GM12878 (cell line): ENCODE results near the gene BAG3. TPM values are rescaled to one million over a fixed set of nuclear protein-coding genes. Genes with fewer than 3 reads are reported as not detected.

Source experiments
- ATAC-seq: fragments of 200-7000 bp; cut with Tn5 transposase; 3 replicates; pipeline ENCODE4 v1.9.1; 2020; ENCODE audit warnings: mild to moderate bottlenecking, moderate library complexity
- BruUV-seq: library from RNA; stranded (reverse); fragments of 400-500 nt; replicated peaks from 2 replicates; lab custom pipeline; 2021; lab: Mats Ljungman, UMichigan
- CTCF ChIA-PET: fragments of 300-600 bp; sonication (Branson Sonifier 250); formaldehyde crosslinking; extraction: SDS; loops from one replicate; lab custom pipeline; 2021; ENCODE audit warnings: inconsistent platforms; lab: Yijun Ruan, JAX
- POLR2A ChIA-PET: fragments of 350-600 bp; formaldehyde crosslinking; extraction: SDS; loops from one replicate; lab custom pipeline; 2021; ENCODE audit warnings: inconsistent platforms; lab: Charles Lee
- RAD21 ChIA-PET: fragments of 300-600 bp; sonication (Branson Sonifier 250); formaldehyde crosslinking; loops from one replicate; lab custom pipeline; 2023; ENCODE audit warnings: antibody characterized with exemption; ENCODE audit not compliant: unreplicated experiment; lab: Charles Lee
- SMC1A ChIA-PET: fragments of 300-600 bp; sonication (Branson Sonifier 250); formaldehyde crosslinking; loops from one replicate; lab custom pipeline; 2023; ENCODE audit not compliant: unreplicated experiment, uncharacterized antibody; lab: Charles Lee
- DNase-seq: peaks from one replicate; pipeline ENCODE4 v3.0.0-alpha.2; 2011; ENCODE audit warnings: low read depth, low spot score
- FAIRE-seq: peaks from 3 replicates; lab custom pipeline; 2011; peaks lifted over from hg19 to GRCh38; lab: Jason Lieb, UNC
- H2AFZ ChIP-seq: 2 replicates; pipeline ENCODE4 v1.6.0; 2011; ENCODE audit warnings: low read depth, low read length, control low read depth; ENCODE audit not compliant: control insufficient read depth
- H3K27ac ChIP-seq: 2 replicates; pipeline ENCODE4 v1.5.1; 2011; ENCODE audit warnings: control low read depth; ENCODE audit not compliant: control insufficient read depth, insufficient read depth
- H3K27me3 ChIP-seq, 2 experiments: replicated peaks in 1 of 2; 2 replicates each; pipeline versions ENCODE4 v1.6.0 to v1.6.1; 2011; ENCODE audit warnings: low read length in 1 of 2; ENCODE audit not compliant: control insufficient read depth in 2 of 2, insufficient read depth in 2 of 2
- H3K36me3 ChIP-seq, 2 experiments: 2 replicates each; pipeline ENCODE4 v1.5.1; 2011; ENCODE audit warnings: low read length in 1 of 2; ENCODE audit not compliant: control insufficient read depth in 2 of 2, insufficient read depth in 2 of 2
- H3K4me1 ChIP-seq: 2 replicates; pipeline ENCODE4 v1.6.1; 2011; ENCODE audit warnings: mild to moderate bottlenecking, low read length, moderate library complexity, mixed read lengths; ENCODE audit not compliant: control insufficient read depth, insufficient read depth
- H3K4me2 ChIP-seq: 2 replicates; pipeline ENCODE4 v1.6.0; 2011; ENCODE audit warnings: control low read depth; ENCODE audit not compliant: control insufficient read depth, insufficient read depth
- H3K4me3 ChIP-seq: fragments of 200-600 bp; sonication (generic); 2 replicates; pipeline ENCODE4 v1.5.1; 2016
- H3K79me2 ChIP-seq: 2 replicates; pipeline ENCODE4 v1.6.0; 2011; ENCODE audit warnings: low read length; ENCODE audit not compliant: control insufficient read depth, insufficient read depth
- H3K9ac ChIP-seq: 2 replicates; pipeline ENCODE4 v1.8.0; 2011; ENCODE audit warnings: low read length, control low read depth, mixed read lengths; ENCODE audit not compliant: control insufficient read depth, insufficient read depth
- H3K9me3 ChIP-seq: replicated peaks from 3 replicates; pipeline ENCODE4 v1.5.1; 2011; ENCODE audit warnings: mild to moderate bottlenecking, low read length; ENCODE audit not compliant: control insufficient read depth, insufficient read depth
- H4K20me1 ChIP-seq: 2 replicates; pipeline ENCODE4 v1.6.0; 2011; ENCODE audit not compliant: control insufficient read depth, insufficient read depth
- BHLHE40 ChIP-seq, 2 experiments: fragments of 450-650 bp in 1 of 2; IDR thresholded peaks; 2 replicates each; pipeline ENCODE4 v1.6.1; 2011 to 2017; ENCODE audit warnings: low read depth in 2 of 2, borderline replicate concordance in 1 of 2, improper control_type of control experiment in 1 of 2, low read length in 1 of 2, mild to moderate bottlenecking in 1 of 2
- BMI1 ChIP-seq: fragments of 450-650 bp; IDR thresholded peaks from 2 replicates; pipeline ENCODE4 v1.6.1; 2016; ENCODE audit warnings: mild to moderate bottlenecking, moderate library complexity, borderline replicate concordance
- CBX5 ChIP-seq: sonication (generic); IDR thresholded peaks from 2 replicates; pipeline ENCODE4 v1.6.1; 2016; ENCODE audit warnings: low read depth, moderate library complexity, mild to moderate bottlenecking, inconsistent platforms
- EGR1 ChIP-seq, 2 experiments: IDR thresholded peaks; 1 replicate in 1 of 2; 2 replicates in 1 of 2; pipeline ENCODE4 v1.6.1; 2011 to 2012; ENCODE audit warnings: low read depth in 2 of 2, low read length in 2 of 2, borderline replicate concordance in 1 of 2, mild to moderate bottlenecking in 1 of 2, moderate library complexity in 1 of 2
- LARP7 ChIP-seq: fragments of 450-650 bp; IDR thresholded peaks from 2 replicates; pipeline ENCODE4 v1.6.1; 2017; ENCODE audit warnings: mild to moderate bottlenecking
- MXI1 ChIP-seq: fragments of 150-350 bp; IDR thresholded peaks from 2 replicates; pipeline ENCODE4 v1.6.1; 2011; ENCODE audit warnings: low read depth, mild to moderate bottlenecking, inconsistent platforms, low read length, improper control_type of control experiment
- NKRF ChIP-seq: fragments of 450-650 bp; conservative IDR thresholded peaks from 2 replicates; pipeline ENCODE4 v1.6.1; 2017; ENCODE audit warnings: mild to moderate bottlenecking, moderate library complexity
- RB1 ChIP-seq: fragments of 450-650 bp; formaldehyde crosslinking; IDR thresholded peaks from 2 replicates; pipeline ENCODE4 v1.6.1; 2017; ENCODE audit warnings: mild to moderate bottlenecking, borderline replicate concordance
- SRF ChIP-seq, 2 experiments: IDR thresholded peaks; 2 replicates each; pipeline ENCODE4 v1.6.1; 2011; ENCODE audit warnings: low read depth in 2 of 2, low read length in 2 of 2, mild to moderate bottlenecking in 1 of 2, moderate library complexity in 1 of 2
- ZNF687 ChIP-seq: fragments of 450-650 bp; IDR thresholded peaks from 2 replicates; pipeline ENCODE4 v1.6.1; 2017; ENCODE audit warnings: mild to moderate bottlenecking, moderate library complexity
- WGBS: methylation state at CpG from one replicate; pipeline ENCODE4 v1.1.6; 2016; ENCODE audit warnings: low lambda C conversion rate; ENCODE audit not compliant: insufficient replicate concordance, insufficient coverage; ENCODE audit errors: missing lambda C conversion rate; 5-methylcytosine and 5-hydroxymethylcytosine counted together
- in situ Hi-C: fragments of 300-500 bp; cut with MboI; formaldehyde crosslinking; loops from 9 replicates; pipeline ENCODE4 v1.14.3; 2018; ENCODE audit warnings: mixed read lengths
- intact Hi-C: fragments of 100-400 bp; cut with micrococcal nuclease; formaldehyde crosslinking; loops from one replicate; pipeline ENCODE4 v1.14.2; 2022; ENCODE audit not compliant: unreplicated experiment
- polyA plus RNA-seq, 11 experiments: library from polyadenylated mRNA; depleted of rRNA in 4 of 11; unstranded in 6 of 11; stranded (reverse) in 5 of 11; fragments of >200 nt; fragmentation: Nextera tagmentation in 4 of 11; fragmentation: Illumina TruSeq in 1 of 11; extraction: Ambion mirVana in 4 of 11; extraction: Trizol in 1 of 11; gene quantifications; 1 replicate in 1 of 11; 2 replicates in 10 of 11; pipeline versions ENCODE4 v1.2.1 to v1.2.3, GENCODE V29; 2011 to 2016; ENCODE audit warnings: inconsistent platforms in 2 of 11, missing spikeins in 2 of 11, low read depth in 1 of 11
- total RNA-seq, 4 experiments: library from RNA; depleted of rRNA in 3 of 4; stranded (reverse); fragments of >200 nt in 3 of 4; fragmentation: Illumina TruSeq in 1 of 4; extraction: Trizol in 1 of 4; gene quantifications; 2 replicates each; pipeline versions ENCODE4 v1.2.1 to v1.2.3, GENCODE V29; 2013 to 2021
- TF ChIP-seq, protein P1 (sequence below): fragments of 150-350 bp; IDR thresholded peaks from 2 replicates; pipeline ENCODE4 v1.6.1; 2016; ENCODE audit warnings: low read depth, low read length

The BAG3 gene
- total and polyA plus RNA-seq, 10 of the 15 experiments (the other 5 are each of a cell fraction or from before 2014, with no cell fraction given), result 0.71 to 14.1 (median 4.3) TPM

DNA sequence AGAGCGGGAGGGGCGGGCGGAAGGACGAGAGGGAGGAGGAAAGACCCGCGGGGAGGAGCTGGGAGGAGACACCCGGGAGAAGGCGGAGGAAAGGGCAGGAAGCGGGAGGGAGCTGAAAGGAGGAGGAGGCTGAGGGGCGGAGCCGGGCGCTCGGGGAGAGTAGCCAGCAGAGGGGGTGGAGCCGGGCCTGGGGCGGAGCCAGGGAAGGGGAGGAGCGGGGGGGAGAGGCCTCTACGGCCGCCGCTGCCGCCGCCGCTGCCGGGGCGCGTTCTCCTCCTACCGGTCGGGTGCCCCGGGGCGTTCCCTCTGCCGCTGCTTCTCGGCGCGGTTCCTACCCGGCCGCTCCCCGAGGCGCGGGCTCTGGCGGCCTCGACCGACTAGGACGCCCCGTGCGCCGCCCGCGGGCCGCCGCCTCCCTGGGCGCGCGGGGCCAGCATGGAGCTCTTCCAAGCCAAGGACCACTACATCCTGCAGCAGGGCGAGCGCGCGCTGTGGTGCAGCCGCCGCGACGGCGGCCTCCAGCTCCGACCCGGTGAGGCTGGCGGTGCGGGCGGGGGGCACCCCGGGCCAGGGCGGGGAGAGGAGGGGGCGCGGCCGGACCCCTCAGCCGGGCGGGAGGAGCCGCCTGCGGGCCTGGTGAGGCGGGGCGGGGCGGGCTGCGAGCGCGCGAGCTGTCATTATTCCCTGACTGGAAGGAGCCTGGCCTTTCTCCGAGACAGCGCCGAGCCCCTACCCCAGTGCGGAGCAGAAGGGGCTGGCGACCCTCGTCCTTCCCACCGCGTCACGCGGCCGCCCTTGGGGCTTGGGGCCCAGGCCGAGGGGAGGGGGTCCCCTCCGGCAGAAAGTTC lies 74.9 kb downstream of the BAG3 start, which contains the start of gene INPP5F:
INPP5F (plus strand) TSS at position 223 of the 848 bp plus-strand sequence; CDS start at position 436, 213 bp downstream.
- ChIA-PET SMC1A (interaction anchor here (1.1 to 6.3 kb wide), 10 partner anchors 11 to 39 kb away, joined by 3 to 165 read pairs (median 18); no protein-coding TSS in a partner anchor), POLR2A (interaction anchor here (0.6 to 6.1 kb wide), 19 partner anchors 9 to 147 kb away, joined by 3 to 85 read pairs (median 4); partner anchors contain the start of genes BAG3 and MCMBP), CTCF (interaction anchor here (0.6 to 6.2 kb wide), 14 partner anchors 10 to 642 kb away, joined by 3 to 68 read pairs (median 7); no protein-coding TSS in a partner anchor), RAD21 (interaction anchor here (0.6 to 8.5 kb wide), 21 partner anchors 9 to 601 kb away, joined by 3 to 143 read pairs (median 5); partner anchors contain the start of gene MCMBP)
- peaks cover 1% of the 10 kb centered on the region; the same call in 1 of the 2 replicates for H3K79me2 ChIP-seq
- peak within 1 kb of the TSS; percentile 95 for H3K4me2 ChIP-seq
- no peaks in the 10 kb centered on the region for H3K9me3 ChIP-seq
- H3K4me3 ChIP-seq, result peak within 1 kb of the TSS; percentile 95
- peak within 1 kb of the TSS; percentile 76 for H2AFZ ChIP-seq
- intact Hi-C loops, result loop anchor here (1.0 to 2.0 kb wide), 3 partner anchors 17 to 33 kb away; no protein-coding TSS in a partner anchor
- ATAC-seq, result peak; percentile 88
- FAIRE-seq, result peak; percentile 92
- BruUV-seq, result no TSS peak
- no peaks in the 10 kb centered on the region for H3K36me3 ChIP-seq
- peak; percentile 88 for DNase-seq
- under 1% methylated on average over 39 of the region's 95 CpGs for WGBS
- no peaks in the 10 kb centered on the region for H4K20me1 ChIP-seq
- H3K4me1 ChIP-seq, result peaks cover 17% of the 10 kb centered on the region
- in situ Hi-C loops, result no loop called here
- peak within 1 kb of the TSS; percentile 82 for H3K27ac ChIP-seq
- H3K9ac ChIP-seq, result peak within 1 kb of the TSS; percentile 78
- H3K27me3 ChIP-seq, result no peaks in the 10 kb centered on the region
- peak; percentile 86 for TF ChIP-seq LARP7
- TF ChIP-seq NKRF, result peak; percentile 83
- TF ChIP-seq, protein P1, sequence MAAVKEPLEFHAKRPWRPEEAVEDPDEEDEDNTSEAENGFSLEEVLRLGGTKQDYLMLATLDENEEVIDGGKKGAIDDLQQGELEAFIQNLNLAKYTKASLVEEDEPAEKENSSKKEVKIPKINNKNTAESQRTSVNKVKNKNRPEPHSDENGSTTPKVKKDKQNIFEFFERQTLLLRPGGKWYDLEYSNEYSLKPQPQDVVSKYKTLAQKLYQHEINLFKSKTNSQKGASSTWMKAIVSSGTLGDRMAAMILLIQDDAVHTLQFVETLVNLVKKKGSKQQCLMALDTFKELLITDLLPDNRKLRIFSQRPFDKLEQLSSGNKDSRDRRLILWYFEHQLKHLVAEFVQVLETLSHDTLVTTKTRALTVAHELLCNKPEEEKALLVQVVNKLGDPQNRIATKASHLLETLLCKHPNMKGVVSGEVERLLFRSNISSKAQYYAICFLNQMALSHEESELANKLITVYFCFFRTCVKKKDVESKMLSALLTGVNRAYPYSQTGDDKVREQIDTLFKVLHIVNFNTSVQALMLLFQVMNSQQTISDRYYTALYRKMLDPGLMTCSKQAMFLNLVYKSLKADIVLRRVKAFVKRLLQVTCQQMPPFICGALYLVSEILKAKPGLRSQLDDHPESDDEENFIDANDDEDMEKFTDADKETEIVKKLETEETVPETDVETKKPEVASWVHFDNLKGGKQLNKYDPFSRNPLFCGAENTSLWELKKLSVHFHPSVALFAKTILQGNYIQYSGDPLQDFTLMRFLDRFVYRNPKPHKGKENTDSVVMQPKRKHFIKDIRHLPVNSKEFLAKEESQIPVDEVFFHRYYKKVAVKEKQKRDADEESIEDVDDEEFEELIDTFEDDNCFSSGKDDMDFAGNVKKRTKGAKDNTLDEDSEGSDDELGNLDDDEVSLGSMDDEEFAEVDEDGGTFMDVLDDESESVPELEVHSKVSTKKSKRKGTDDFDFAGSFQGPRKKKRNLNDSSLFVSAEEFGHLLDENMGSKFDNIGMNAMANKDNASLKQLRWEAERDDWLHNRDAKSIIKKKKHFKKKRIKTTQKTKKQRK, result no peak
- TF ChIP-seq BMI1, result no peak
- peak; percentile 61; the same call in 1 of the 2 replicates for TF ChIP-seq RB1
- TF ChIP-seq MXI1, result peak; percentile 42
- no peak for TF ChIP-seq SRF (IDR thresholded peaks at IDR 0.05; ENCODE audit: low read depth in 2 of 2, low read length in 2 of 2)
- TF ChIP-seq ZNF687, result peak; percentile 61
- peak; percentile 29 to 79; a peak in 3 of 4 replicates for TF ChIP-seq BHLHE40 (IDR thresholded peaks at IDR 0.05; ENCODE audit: borderline replicate concordance in 1 of 2, low read depth in 2 of 2, low read length in 1 of 2)
- TF ChIP-seq CBX5, result 0 out of 2 replicates have a peak, but pooled peaks have one; percentile 37
- no peak for TF ChIP-seq EGR1 (IDR thresholded peaks at IDR 0.05; ENCODE audit: borderline replicate concordance in 1 of 2, low read depth in 2 of 2, low read length in 2 of 2)
